HL-60 (cell line): ENCODE data around the gene HVCN1.

Experiments
- GABPA ChIP-seq: IDR thresholded peaks from 2 replicates; pipeline ENCODE4 v1.6.1; 2012; ENCODE audit warnings: low read depth
- REST ChIP-seq: IDR thresholded peaks from 2 replicates; pipeline ENCODE4 v1.6.1; 2012; ENCODE audit warnings: low read depth; ENCODE audit not compliant: insufficient replicate concordance
- TF ChIP-seq, protein P1 (sequence below): IDR thresholded peaks from one replicate; pipeline ENCODE4 v1.5.1; 2011; ENCODE audit warnings: low read length, control low read depth, inconsistent platforms; ENCODE audit not compliant: insufficient read depth

GRCh38 chr12:110726708-110727369 lies 37.9 kb upstream of the HVCN1 start:
- TF ChIP-seq, protein P1, sequence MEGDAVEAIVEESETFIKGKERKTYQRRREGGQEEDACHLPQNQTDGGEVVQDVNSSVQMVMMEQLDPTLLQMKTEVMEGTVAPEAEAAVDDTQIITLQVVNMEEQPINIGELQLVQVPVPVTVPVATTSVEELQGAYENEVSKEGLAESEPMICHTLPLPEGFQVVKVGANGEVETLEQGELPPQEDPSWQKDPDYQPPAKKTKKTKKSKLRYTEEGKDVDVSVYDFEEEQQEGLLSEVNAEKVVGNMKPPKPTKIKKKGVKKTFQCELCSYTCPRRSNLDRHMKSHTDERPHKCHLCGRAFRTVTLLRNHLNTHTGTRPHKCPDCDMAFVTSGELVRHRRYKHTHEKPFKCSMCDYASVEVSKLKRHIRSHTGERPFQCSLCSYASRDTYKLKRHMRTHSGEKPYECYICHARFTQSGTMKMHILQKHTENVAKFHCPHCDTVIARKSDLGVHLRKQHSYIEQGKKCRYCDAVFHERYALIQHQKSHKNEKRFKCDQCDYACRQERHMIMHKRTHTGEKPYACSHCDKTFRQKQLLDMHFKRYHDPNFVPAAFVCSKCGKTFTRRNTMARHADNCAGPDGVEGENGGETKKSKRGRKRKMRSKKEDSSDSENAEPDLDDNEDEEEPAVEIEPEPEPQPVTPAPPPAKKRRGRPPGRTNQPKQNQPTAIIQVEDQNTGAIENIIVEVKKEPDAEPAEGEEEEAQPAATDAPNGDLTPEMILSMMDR: no peak
- TF ChIP-seq GABPA (no peak), REST (no peak)
